ENCODE measurements around the gene S100A10.

S100A10 gene

GRCh38 chr1:151976858-151977257 lies 16.8 kb downstream of the S100A10 start:
- H3K27me3 ChIP-seq (ENCODE audit: insufficient read depth, poor library complexity, severe bottlenecking) = no peaks in the 10 kb centered on the region
- H3K4me3 ChIP-seq (replicated peaks; ENCODE audit: insufficient read depth, low read length) = no peak overlapping the region
- TF ChIP-seq CTCF (IDR thresholded peaks at IDR 0.05; ENCODE audit: insufficient read depth, low read length) (no peak), GABPA (IDR thresholded peaks at IDR 0.05; ENCODE audit: low read depth) (no peak), SPI1 (IDR thresholded peaks at IDR 0.05; ENCODE audit: borderline replicate concordance, low read depth) (no peak), REST (IDR thresholded peaks at IDR 0.05; ENCODE audit: insufficient replicate concordance, low read depth) (no peak), POLR2AphosphoS5 (IDR thresholded peaks at IDR 0.05; ENCODE audit: low read depth) (no peak)
- DNase-seq (ENCODE audit: low read depth in 1 of 2, low spot score in 1 of 2) = no peak
- no peak overlapping the region for H3K27ac ChIP-seq (replicated peaks)

- no peak for DNase-seq (ENCODE audit: low read depth in 1 of 2, low spot score in 1 of 2)
- TF ChIP-seq POLR2AphosphoS5 (IDR thresholded peaks at IDR 0.05; ENCODE audit: low read depth) = no peak
- TF ChIP-seq CTCF (IDR thresholded peaks at IDR 0.05; ENCODE audit: insufficient read depth, low read length) = no peak
- TF ChIP-seq SPI1 (IDR thresholded peaks at IDR 0.05; ENCODE audit: borderline replicate concordance, low read depth) = no peak
- TF ChIP-seq GABPA (IDR thresholded peaks at IDR 0.05; ENCODE audit: low read depth) = no peak
- no peak for TF ChIP-seq REST (IDR thresholded peaks at IDR 0.05; ENCODE audit: insufficient replicate concordance, low read depth)
- Histone ChIP-seq H3K27me3 (ENCODE audit: insufficient read depth, poor library complexity, severe bottlenecking) (no peaks in the 10 kb centered on the region), H3K4me3 (replicated peaks; ENCODE audit: insufficient read depth, low read length) (no peak overlapping the region), H3K27ac (replicated peaks) (no peak overlapping the region)
Measured at GRCh38 chr1:151976015-151976343, 17.7 kb downstream of the S100A10 start.

GRCh38 chr1:151975311-151976014 lies 18.2 kb downstream of the S100A10 start:
- H3K4me3 ChIP-seq (replicated peaks; ENCODE audit: insufficient read depth, low read length) = no peak overlapping the region
- H3K27me3 ChIP-seq (ENCODE audit: insufficient read depth, poor library complexity, severe bottlenecking) = no peaks in the 10 kb centered on the region
- no peak for DNase-seq (ENCODE audit: low read depth in 1 of 2, low spot score in 1 of 2)
- TF ChIP-seq CTCF (IDR thresholded peaks at IDR 0.05; ENCODE audit: insufficient read depth, low read length) = no peak
- no peak for TF ChIP-seq POLR2AphosphoS5 (IDR thresholded peaks at IDR 0.05; ENCODE audit: low read depth)
- TF ChIP-seq REST (IDR thresholded peaks at IDR 0.05; ENCODE audit: insufficient replicate concordance, low read depth) = no peak
- TF ChIP-seq GABPA (IDR thresholded peaks at IDR 0.05; ENCODE audit: low read depth) = no peak
- H3K27ac ChIP-seq (replicated peaks) = no peak overlapping the region
